ENCODE data around the gene PCED1B.

- no peak for TF ChIP-seq CTCF (IDR thresholded peaks at IDR 0.05)
- no peak for TF ChIP-seq EZH2phosphoT487 (IDR thresholded peaks at IDR 0.05)
- TF ChIP-seq EZH2 (IDR thresholded peaks at IDR 0.05): no peak
Observed at GRCh38 chr12:47267571-47267970, 188.2 kb downstream of the PCED1B start.

All from neural progenitor cell (in vitro differentiated cells).